Endothelial cell of umbilical vein (primary cell): ENCODE results near the gene CHST11. TPM values are rescaled to one million over a fixed set of nuclear protein-coding genes. Genes with fewer than 3 reads are reported as not detected.

Experiments used
- BruUV-seq: library from RNA; stranded (reverse); fragments of 400-500 nt; replicated peaks from 2 replicates; lab custom pipeline; 2021; lab: Mats Ljungman, UMichigan
- CTCF ChIA-PET: fragments of 300-600, 350-600 bp; sonication (Branson Sonifier 250); formaldehyde crosslinking; loops from one replicate; lab custom pipeline; 2021; ENCODE audit warnings: antibody characterized with exemption, inconsistent platforms; lab: Charles Lee
- POLR2A ChIA-PET: fragments of 300-600, 350-600 bp; sonication (Branson Sonifier 250); formaldehyde crosslinking; loops from one replicate; lab custom pipeline; 2021; ENCODE audit warnings: antibody characterized with exemption, inconsistent platforms; lab: Charles Lee
- DNase-seq: peaks from one replicate; pipeline ENCODE4 v3.0.0-alpha.2; 2011; ENCODE audit warnings: low read depth, low spot score
- FAIRE-seq: peaks from 2 replicates; lab custom pipeline; 2011; peaks lifted over from hg19 to GRCh38; lab: Jason Lieb, UNC
- H2AFZ ChIP-seq: 2 replicates; pipeline ENCODE4 v1.6.0; 2012; ENCODE audit warnings: low read depth, low read length, control low read depth, inconsistent platforms
- H3K27ac ChIP-seq: 2 replicates; pipeline ENCODE4 v1.5.1; 2011; ENCODE audit warnings: low read depth, mild to moderate bottlenecking, control low read depth, low read length, moderate library complexity; ENCODE audit not compliant: insufficient read depth
- H3K27me3 ChIP-seq, 2 experiments: 2 replicates each; pipeline versions ENCODE4 v1.6.0 to v1.6.1; 2011; ENCODE audit warnings: low read length in 2 of 2, mixed read lengths in 1 of 2; ENCODE audit not compliant: control insufficient read depth in 2 of 2, insufficient read depth in 2 of 2
- H3K36me3 ChIP-seq, 2 experiments: 2 replicates in 1 of 2; 3 replicates in 1 of 2; pipeline ENCODE4 v1.5.1; 2011; ENCODE audit warnings: low read length in 2 of 2, mild to moderate bottlenecking in 1 of 2, moderate library complexity in 1 of 2; ENCODE audit not compliant: control insufficient read depth in 2 of 2, insufficient read depth in 2 of 2; ENCODE audit errors: extremely low read depth in 1 of 2
- H3K4me1 ChIP-seq: 3 replicates; pipeline ENCODE4 v1.5.1; 2011; ENCODE audit warnings: mild to moderate bottlenecking, low read length; ENCODE audit not compliant: control insufficient read depth, insufficient read depth; ENCODE audit errors: extremely low read depth
- H3K4me2 ChIP-seq: 2 replicates; pipeline ENCODE4 v1.6.1; 2011; ENCODE audit warnings: low read length, control low read depth, mixed read lengths; ENCODE audit not compliant: insufficient read depth
- H3K4me3 ChIP-seq, 3 experiments: fragments of 200-600 bp in 1 of 3; sonication (generic), shearing (Covaris generic) in 1 of 3; replicated peaks in 1 of 3; 2 replicates each; pipeline ENCODE4 v1.5.1; 2011 to 2016; ENCODE audit warnings: control low read depth in 3 of 3, low read length in 3 of 3, mild to moderate bottlenecking in 2 of 3, inconsistent platforms in 1 of 3, low read depth in 1 of 3, moderate library complexity in 1 of 3; ENCODE audit not compliant: insufficient read depth in 1 of 3
- H3K79me2 ChIP-seq: 2 replicates; pipeline ENCODE4 v1.6.0; 2012; ENCODE audit warnings: low read length, inconsistent platforms; ENCODE audit not compliant: control insufficient read depth, insufficient read depth
- H3K9ac ChIP-seq: replicated peaks from 2 replicates; pipeline ENCODE3; 2011; ENCODE audit warnings: low read length, control low read depth; ENCODE audit not compliant: insufficient read depth; ENCODE audit errors: extremely low read depth
- H3K9me1 ChIP-seq: replicated peaks from 3 replicates; pipeline ENCODE4 v1.6.0; 2011; ENCODE audit warnings: mild to moderate bottlenecking, low read length; ENCODE audit not compliant: control insufficient read depth, insufficient read depth; ENCODE audit errors: extremely low read depth
- H3K9me3 ChIP-seq: replicated peaks from 2 replicates; pipeline ENCODE4 v1.5.1; 2012; ENCODE audit warnings: low read length, inconsistent platforms; ENCODE audit not compliant: control insufficient read depth, insufficient read depth
- H4K20me1 ChIP-seq: replicated peaks from 2 replicates; pipeline ENCODE3; 2011; ENCODE audit warnings: mild to moderate bottlenecking, low read length; ENCODE audit not compliant: control insufficient read depth, insufficient read depth; ENCODE audit errors: extremely low read depth
- EZH2 ChIP-seq: IDR thresholded peaks from 2 replicates; pipeline ENCODE4 v1.6.1; 2012; ENCODE audit warnings: borderline replicate concordance, low read depth, mild to moderate bottlenecking, moderate library complexity, low read length, inconsistent platforms; ENCODE audit not compliant: severe bottlenecking
- FOS ChIP-seq: IDR thresholded peaks from 2 replicates; pipeline ENCODE4 v1.6.1; 2011; ENCODE audit warnings: mild to moderate bottlenecking, low read length, moderate library complexity, borderline replicate concordance; ENCODE audit not compliant: insufficient read depth
- GATA2 ChIP-seq: IDR thresholded peaks from 2 replicates; pipeline ENCODE4 v1.7.0; 2011; ENCODE audit warnings: low read depth, mild to moderate bottlenecking, moderate library complexity, mixed read lengths, low read length; ENCODE audit not compliant: insufficient read length, insufficient read depth
- JUN ChIP-seq: IDR thresholded peaks from 2 replicates; pipeline ENCODE4 v1.6.1; 2011; ENCODE audit warnings: borderline replicate concordance, low read depth; ENCODE audit not compliant: insufficient read length, insufficient read depth
- MYC ChIP-seq: IDR thresholded peaks from one replicate; pipeline ENCODE4 v1.6.1; 2011; ENCODE audit warnings: mild to moderate bottlenecking, low read depth, low read length
- POLR2A ChIP-seq: IDR thresholded peaks from 2 replicates; pipeline ENCODE4 v1.6.1; 2012; ENCODE audit warnings: low read depth, mild to moderate bottlenecking, control low read depth, low read length
- POLR2AphosphoS5 ChIP-seq: IDR thresholded peaks from 2 replicates; pipeline ENCODE4 v1.6.1; 2012; ENCODE audit warnings: low read depth, mild to moderate bottlenecking, control low read depth, low read length, moderate library complexity; ENCODE audit not compliant: insufficient read depth
- dilution Hi-C: fragments of 300-500 bp; cut with MboI; formaldehyde crosslinking; loops from one replicate; pipeline ENCODE4 v1.15.0; 2019; ENCODE audit warnings: low sequenced_read_pairs; ENCODE audit not compliant: extremely low pct_ligation_motif_present
- intact Hi-C: fragments of 100-400 bp; cut with micrococcal nuclease; formaldehyde crosslinking; loops from one replicate; pipeline ENCODE4 v1.10.0; 2022
- polyA plus RNA-seq, 4 experiments: library from polyadenylated mRNA; depleted of rRNA in 3 of 4; stranded (reverse) in 3 of 4; unstranded in 1 of 4; fragments of >200 nt; gene quantifications; 2 replicates each; pipeline versions ENCODE4 v1.2.1 to v1.2.3, GENCODE V29; 2011 to 2012; ENCODE audit warnings: missing spikeins in 1 of 4
- total RNA-seq: library from RNA; stranded (reverse); gene quantifications from 2 replicates; pipeline ENCODE4 v1.2.3, GENCODE V29; 2021
- TF ChIP-seq, protein P1 (sequence below), 2 donors: IDR thresholded peaks; 1 replicate in 1 of 2; 2 replicates in 1 of 2; pipeline ENCODE4 v1.5.1; 2011; ENCODE audit warnings: low read length in 2 of 2, mild to moderate bottlenecking in 2 of 2, moderate library complexity in 2 of 2, control low read depth in 1 of 2, inconsistent platforms in 1 of 2, low read depth in 1 of 2; ENCODE audit not compliant: insufficient read depth in 1 of 2; ENCODE audit errors: extremely low read depth in 1 of 2
- TF ChIP-seq, protein P2 (sequence below): IDR thresholded peaks from 2 replicates; pipeline ENCODE4 v1.6.1; 2011; ENCODE audit not compliant: insufficient read depth, insufficient read length

CHST11 gene
- total and polyA plus RNA-seq, 2 donors (not counting 3 experiments of a cell fraction or from before 2014, with no cell fraction given), result 19.7 to 20.9 TPM

DNA sequence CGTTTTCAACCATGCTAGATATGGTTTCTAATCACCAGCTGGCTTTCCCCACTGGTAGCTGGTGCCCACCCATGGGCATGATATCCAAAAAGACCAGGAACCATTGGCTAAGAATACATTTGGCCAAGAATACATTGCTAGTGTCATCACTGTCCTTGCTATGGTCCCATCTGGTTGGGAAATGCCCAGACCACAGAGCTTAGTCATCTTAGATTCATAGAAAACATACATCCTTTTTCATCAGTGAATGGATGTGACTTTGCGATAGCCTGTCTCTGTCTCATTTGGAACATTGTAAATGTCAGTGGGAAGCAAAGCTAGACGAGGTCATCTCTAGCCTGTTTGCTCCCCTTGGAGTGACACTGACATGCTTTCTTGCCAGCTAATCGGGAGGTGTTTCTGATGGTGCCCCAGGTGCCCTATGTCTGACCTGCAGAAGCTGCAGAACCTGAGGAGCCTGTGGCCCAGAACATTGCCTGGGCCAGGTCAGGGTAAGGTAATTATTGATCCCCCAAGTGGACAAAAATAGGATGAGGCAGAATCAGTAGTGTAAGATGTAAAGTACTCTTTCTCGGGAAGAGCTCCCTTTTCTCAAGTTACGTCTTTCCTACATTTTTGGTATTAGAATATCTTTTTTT, 306.5 kb downstream of the CHST11 start:
- no peaks in the 10 kb centered on the region for H3K79me2 ChIP-seq
- peaks cover 0 to 5% of the 10 kb centered on the region in 2 experiments for H3K36me3 ChIP-seq
- BruUV-seq, result no TSS peak
- TF ChIP-seq FOS (no peak), POLR2A (no peak), GATA2 (no peak), JUN (no peak), EZH2 (no peak), POLR2AphosphoS5 (no peak), MYC (no peak)
- TF ChIP-seq, protein P1, sequence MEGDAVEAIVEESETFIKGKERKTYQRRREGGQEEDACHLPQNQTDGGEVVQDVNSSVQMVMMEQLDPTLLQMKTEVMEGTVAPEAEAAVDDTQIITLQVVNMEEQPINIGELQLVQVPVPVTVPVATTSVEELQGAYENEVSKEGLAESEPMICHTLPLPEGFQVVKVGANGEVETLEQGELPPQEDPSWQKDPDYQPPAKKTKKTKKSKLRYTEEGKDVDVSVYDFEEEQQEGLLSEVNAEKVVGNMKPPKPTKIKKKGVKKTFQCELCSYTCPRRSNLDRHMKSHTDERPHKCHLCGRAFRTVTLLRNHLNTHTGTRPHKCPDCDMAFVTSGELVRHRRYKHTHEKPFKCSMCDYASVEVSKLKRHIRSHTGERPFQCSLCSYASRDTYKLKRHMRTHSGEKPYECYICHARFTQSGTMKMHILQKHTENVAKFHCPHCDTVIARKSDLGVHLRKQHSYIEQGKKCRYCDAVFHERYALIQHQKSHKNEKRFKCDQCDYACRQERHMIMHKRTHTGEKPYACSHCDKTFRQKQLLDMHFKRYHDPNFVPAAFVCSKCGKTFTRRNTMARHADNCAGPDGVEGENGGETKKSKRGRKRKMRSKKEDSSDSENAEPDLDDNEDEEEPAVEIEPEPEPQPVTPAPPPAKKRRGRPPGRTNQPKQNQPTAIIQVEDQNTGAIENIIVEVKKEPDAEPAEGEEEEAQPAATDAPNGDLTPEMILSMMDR (IDR thresholded peaks at IDR 0.05; ENCODE audit: extremely low read depth in 1 of 2, insufficient read depth in 1 of 2, low read depth in 1 of 2, low read length in 2 of 2), result no peak
- TF ChIP-seq, protein P2, sequence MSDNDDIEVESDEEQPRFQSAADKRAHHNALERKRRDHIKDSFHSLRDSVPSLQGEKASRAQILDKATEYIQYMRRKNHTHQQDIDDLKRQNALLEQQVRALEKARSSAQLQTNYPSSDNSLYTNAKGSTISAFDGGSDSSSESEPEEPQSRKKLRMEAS, result no peak
- H3K9me1 ChIP-seq, result no peaks in the 10 kb centered on the region
- peaks cover 0 to 2% of the 10 kb centered on the region in 2 experiments for H3K27me3 ChIP-seq
- DNase-seq (no peak), FAIRE-seq (no peak)
- H3K27ac ChIP-seq, result no peak overlapping the region
- CTCF ChIA-PET, result interaction anchor here (0.7 to 1.6 kb wide), 6 partner anchors 10 to 382 kb away, joined by 3 to 7 read pairs (median 4); no protein-coding TSS in a partner anchor
- dilution Hi-C loops (no loop called here), intact Hi-C loops (no loop called here)
- H3K9ac ChIP-seq, result no peak overlapping the region
- no peaks in the 10 kb centered on the region for H3K4me1 ChIP-seq
- POLR2A ChIA-PET, result no interaction called here
- H3K4me3 ChIP-seq, result no peak overlapping the region
- no peaks in the 10 kb centered on the region for H4K20me1 ChIP-seq
- no peak overlapping the region for H2AFZ ChIP-seq
- no peaks in the 10 kb centered on the region for H3K9me3 ChIP-seq
- no peak overlapping the region for H3K4me2 ChIP-seq
